Thoracic aorta (tissue), 2 donors: ENCODE results near the gene DPH2. TPM values are rescaled to one million over a fixed set of nuclear protein-coding genes. Genes with fewer than 3 reads are reported as not detected.

Experiments
- ATAC-seq: fragments of 150-250 bp; one replicate; pipeline ENCODE4 v1.8.0; 2017; ENCODE audit warnings: low read depth; ENCODE audit not compliant: insufficient number of reproducible peaks, low FRiP score
- DNase-seq: peaks from one replicate; pipeline ENCODE4 v3.0.0-alpha.2; 2020; ENCODE audit warnings: low spot score
- H3K27ac ChIP-seq, 2 donors: fragments of 200-600 bp; sonication (generic); 1 replicate in 1 of 2; 2 replicates in 1 of 2; pipeline ENCODE4 v1.5.1; 2016; ENCODE audit warnings: mild to moderate bottlenecking in 2 of 2, moderate library complexity in 2 of 2
- H3K27me3 ChIP-seq: fragments of 200-600 bp; sonication (generic); replicated peaks from 2 replicates; pipeline ENCODE4 v1.6.0; 2016; ENCODE audit warnings: mild to moderate bottlenecking; ENCODE audit not compliant: insufficient read depth
- H3K36me3 ChIP-seq: fragments of 200-600 bp; sonication (generic); one replicate; pipeline ENCODE4 v1.5.1; 2016
- H3K4me1 ChIP-seq, 2 donors: fragments of 200-600 bp; sonication (generic); 1 replicate in 1 of 2; 2 replicates in 1 of 2; pipeline versions ENCODE4 v1.5.1 to v1.6.0; 2016; ENCODE audit warnings: low read depth in 2 of 2, mild to moderate bottlenecking in 1 of 2; ENCODE audit not compliant: control insufficient read depth in 1 of 2
- H3K4me3 ChIP-seq: fragments of 200-600 bp; sonication (generic); 2 replicates; pipeline ENCODE4 v1.5.1; 2016; ENCODE audit warnings: mild to moderate bottlenecking
- H3K9me3 ChIP-seq: fragments of 200-600 bp; sonication (generic); 2 replicates; pipeline ENCODE4 v1.5.1; 2016
- total RNA-seq, 2 donors: library from RNA; depleted of rRNA; stranded (reverse); fragments of >200 nt; gene quantifications; one replicate each; pipeline versions ENCODE4 v1.1.0 to v1.2.3, GENCODE V29; 2016
- TF ChIP-seq, protein P1 (sequence below): fragments of 200-600 bp; sonication (generic); IDR thresholded peaks from one replicate; pipeline ENCODE4 v1.5.1; 2019; ENCODE audit warnings: antibody characterized with exemption

DPH2 gene
- total RNA-seq, 2 donors from 2014 or later: 21.9 to 31.4 TPM

DNA sequence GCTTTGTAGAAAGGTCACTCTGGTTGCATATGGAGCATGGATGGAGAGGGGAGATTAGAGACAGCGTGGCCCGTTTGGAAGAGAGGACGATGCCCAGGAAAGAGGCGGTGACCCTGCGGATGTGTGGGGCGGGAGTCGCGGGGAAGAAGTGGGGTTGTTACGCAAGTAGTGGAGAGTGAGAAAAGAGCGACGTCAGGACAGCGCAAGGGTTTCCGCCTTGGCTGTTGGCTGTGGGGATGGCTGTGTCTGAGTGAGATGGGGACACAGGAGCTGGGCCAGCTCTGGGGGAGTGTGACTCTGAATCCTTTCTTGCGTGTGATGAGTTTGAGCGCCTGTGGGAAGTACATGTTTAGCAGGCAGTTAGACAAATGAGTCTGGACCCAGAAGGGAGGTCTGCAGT, 13.0 kb downstream of the DPH2 start:
- peaks cover 12 to 22% of the 10 kb centered on the region in 2 donors for H3K4me1 ChIP-seq
- DNase-seq: no peak
- no peak overlapping the region for H3K4me3 ChIP-seq
- no peak overlapping the region for H3K27ac ChIP-seq
- H3K27me3 ChIP-seq: no peaks in the 10 kb centered on the region
- peaks cover 3% of the 10 kb centered on the region for H3K36me3 ChIP-seq
- no peaks in the 10 kb centered on the region for H3K9me3 ChIP-seq
- TF ChIP-seq, protein P1, sequence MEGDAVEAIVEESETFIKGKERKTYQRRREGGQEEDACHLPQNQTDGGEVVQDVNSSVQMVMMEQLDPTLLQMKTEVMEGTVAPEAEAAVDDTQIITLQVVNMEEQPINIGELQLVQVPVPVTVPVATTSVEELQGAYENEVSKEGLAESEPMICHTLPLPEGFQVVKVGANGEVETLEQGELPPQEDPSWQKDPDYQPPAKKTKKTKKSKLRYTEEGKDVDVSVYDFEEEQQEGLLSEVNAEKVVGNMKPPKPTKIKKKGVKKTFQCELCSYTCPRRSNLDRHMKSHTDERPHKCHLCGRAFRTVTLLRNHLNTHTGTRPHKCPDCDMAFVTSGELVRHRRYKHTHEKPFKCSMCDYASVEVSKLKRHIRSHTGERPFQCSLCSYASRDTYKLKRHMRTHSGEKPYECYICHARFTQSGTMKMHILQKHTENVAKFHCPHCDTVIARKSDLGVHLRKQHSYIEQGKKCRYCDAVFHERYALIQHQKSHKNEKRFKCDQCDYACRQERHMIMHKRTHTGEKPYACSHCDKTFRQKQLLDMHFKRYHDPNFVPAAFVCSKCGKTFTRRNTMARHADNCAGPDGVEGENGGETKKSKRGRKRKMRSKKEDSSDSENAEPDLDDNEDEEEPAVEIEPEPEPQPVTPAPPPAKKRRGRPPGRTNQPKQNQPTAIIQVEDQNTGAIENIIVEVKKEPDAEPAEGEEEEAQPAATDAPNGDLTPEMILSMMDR: no peak
- no peak for ATAC-seq

DNA sequence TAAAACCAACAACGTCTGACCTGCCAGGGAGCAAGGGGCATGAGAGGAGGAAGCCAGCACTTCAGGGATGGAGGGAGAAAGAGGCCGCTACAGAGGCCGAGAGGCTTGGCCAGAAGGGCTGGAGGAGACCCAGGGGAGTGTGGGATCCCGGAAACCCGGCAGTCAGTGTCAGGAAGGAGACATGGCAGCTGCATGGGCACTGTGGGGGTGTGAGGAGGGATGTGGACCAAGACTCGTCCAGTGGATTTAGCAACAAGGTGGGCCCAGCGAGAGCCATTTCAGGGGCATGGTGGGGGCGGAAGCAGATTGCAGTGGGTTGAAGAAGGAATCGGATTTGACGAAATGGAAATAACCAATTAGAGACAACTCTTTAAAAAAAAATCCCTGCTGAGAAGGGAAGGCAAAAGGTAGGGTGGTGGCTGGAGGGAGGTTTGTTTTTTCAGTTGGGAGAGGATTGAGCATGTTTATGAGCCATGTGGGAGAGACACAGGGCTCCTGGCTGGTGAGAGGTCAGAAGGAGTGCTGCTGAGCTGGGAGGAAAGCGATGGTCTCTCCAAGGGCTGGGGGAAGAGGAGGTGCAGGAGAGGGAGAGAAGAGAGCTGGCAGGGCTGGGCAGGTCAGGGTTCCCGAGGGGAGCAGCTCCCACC, 13.6 kb downstream of the DPH2 start:
- H3K27ac ChIP-seq: no peak overlapping the region
- no peak overlapping the region for H3K4me3 ChIP-seq
- H3K36me3 ChIP-seq: no peaks in the 10 kb centered on the region
- H3K9me3 ChIP-seq: no peaks in the 10 kb centered on the region
- DNase-seq (no peak), ATAC-seq (no peak)
- no peaks in the 10 kb centered on the region for H3K27me3 ChIP-seq
- TF ChIP-seq, protein P1: no peak
- H3K4me1 ChIP-seq: peaks cover 9 to 16% of the 10 kb centered on the region in 2 donors

DNA sequence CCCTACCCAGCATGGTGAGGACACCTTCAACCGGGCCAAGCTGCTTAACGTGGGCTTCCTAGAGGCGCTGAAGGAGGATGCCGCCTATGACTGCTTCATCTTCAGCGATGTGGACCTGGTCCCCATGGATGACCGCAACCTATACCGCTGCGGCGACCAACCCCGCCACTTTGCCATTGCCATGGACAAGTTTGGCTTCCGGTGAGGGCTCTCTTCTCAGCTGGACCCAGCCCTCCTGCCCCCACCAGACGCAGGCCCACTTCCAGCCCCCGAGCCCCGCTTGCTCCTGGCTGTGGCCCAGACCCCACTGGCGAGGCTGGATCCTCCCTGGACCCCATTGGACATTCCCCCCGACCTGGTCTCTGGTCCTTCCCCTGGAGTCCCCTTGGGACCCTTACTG, 15.0 kb downstream of the DPH2 start:
- ATAC-seq: no peak
- TF ChIP-seq, protein P1: no peak
- Histone ChIP-seq H3K4me3 (no peak overlapping the region), H3K27ac (no peak overlapping the region), H3K9me3 (no peaks in the 10 kb centered on the region), H3K27me3 (no peaks in the 10 kb centered on the region), H3K36me3 (no peaks in the 10 kb centered on the region), H3K4me1 (peaks cover 3 to 8% of the 10 kb centered on the region in 2 donors)
- no peak for DNase-seq

DNA sequence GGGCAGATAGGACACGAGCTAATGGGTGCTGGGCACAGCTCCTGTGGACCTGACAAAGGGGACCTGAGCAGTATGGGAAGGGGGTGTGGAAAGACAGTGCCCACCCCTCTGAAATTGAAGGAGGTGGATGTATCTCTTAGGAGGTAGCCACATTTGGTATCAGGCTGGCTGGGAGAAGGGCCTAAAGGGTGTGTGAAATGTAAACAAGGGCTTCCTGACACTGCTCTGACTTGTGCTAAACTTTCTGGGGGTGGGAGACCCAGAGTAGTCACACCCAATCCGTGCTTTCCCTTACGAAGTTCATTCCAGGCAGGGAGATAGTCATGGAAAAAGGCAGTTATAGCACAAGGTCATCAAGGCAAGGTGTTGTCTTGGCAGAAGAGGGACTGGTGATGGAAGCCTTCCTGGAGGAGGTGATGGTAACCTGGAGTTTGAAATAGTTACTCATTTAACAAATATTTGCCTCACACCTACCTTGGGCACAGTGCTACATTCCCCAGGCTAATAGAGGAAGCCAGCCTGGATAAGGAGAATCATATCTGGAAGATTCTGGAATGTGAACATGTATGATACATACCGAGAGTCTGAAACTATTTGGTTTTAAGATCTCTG, 16.3 kb downstream of the DPH2 start:
- no peak for ATAC-seq
- TF ChIP-seq, protein P1: no peak
- DNase-seq: no peak
- Histone ChIP-seq H3K4me3 (no peak overlapping the region), H3K9me3 (no peaks in the 10 kb centered on the region), H3K4me1 (peaks cover 5 to 8% of the 10 kb centered on the region in 2 donors), H3K36me3 (no peaks in the 10 kb centered on the region), H3K27me3 (no peaks in the 10 kb centered on the region), H3K27ac (no peak overlapping the region)

DNA sequence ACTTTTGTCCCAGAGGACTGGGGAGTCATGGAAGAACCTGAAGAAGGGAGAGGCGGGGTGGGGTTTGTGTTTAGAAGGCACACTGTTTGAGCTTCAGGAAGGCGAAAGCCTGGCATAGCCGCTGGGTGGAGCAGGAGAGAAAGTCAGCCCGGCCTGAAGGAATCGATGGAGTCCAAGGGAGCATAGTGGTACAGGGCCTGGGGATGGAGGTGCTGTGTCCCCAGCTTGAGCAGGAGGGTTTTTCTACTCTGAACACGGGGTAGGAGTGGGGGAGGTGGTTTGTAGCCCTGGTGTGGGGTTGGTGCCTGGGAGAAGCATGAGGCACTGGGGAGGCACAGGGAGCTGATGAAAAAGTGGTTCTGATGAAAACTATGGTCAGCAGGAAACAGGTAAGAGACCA, 16.9 kb downstream of the DPH2 start:
- no peaks in the 10 kb centered on the region for H3K27me3 ChIP-seq
- ATAC-seq: no peak
- H3K4me3 ChIP-seq: no peak overlapping the region
- H3K36me3 ChIP-seq: no peaks in the 10 kb centered on the region
- TF ChIP-seq, protein P1: no peak
- no peaks in the 10 kb centered on the region for H3K9me3 ChIP-seq
- no peak for DNase-seq
- H3K4me1 ChIP-seq: peaks cover 5 to 9% of the 10 kb centered on the region in 2 donors
- H3K27ac ChIP-seq: no peak overlapping the region
